Measurements from ENCODE around the gene JARID2. TPM values are rescaled to one million over a fixed set of nuclear protein-coding genes. Genes with fewer than 3 reads are reported as not detected.

The JARID2 gene
- total RNA-seq, 2 experiments from 2014 or later, result 25.4 to 25.5 TPM

- H3K4me3 Mint-ChIP-seq, result no peak overlapping the region
- TF ChIP-seq CTCF (IDR thresholded peaks at IDR 0.05), result no peak
- no peak for ATAC-seq
Measured at GRCh38 chr6:15553031-15553430, 307.2 kb downstream of the JARID2 start.

DNA sequence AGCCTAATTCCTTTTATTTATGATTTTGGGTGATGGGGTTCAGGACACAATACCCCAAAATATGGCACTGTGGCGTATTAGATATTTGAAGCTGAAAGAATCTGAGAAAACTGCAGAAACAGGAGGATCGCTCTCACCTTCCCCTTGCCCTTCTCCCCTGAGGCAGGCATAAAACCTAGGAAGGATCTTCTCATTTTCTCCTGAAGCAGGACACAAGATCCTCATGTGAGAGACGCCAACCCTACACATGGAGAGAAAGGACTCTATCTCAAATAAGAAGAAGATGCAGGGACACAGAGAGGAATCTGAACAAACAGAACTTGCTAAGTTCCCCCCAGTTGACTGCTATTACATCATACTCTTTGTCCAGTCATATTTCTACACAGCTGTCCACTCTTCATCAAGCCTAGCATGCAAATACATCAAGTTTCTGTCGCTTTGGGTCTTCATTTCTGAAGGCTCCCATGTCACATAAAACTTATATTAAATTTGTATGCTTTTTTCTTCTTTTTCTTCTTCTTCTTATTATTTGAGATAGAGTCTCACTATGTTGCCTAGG is 307.9 kb downstream of the JARID2 start:
- Mint-ChIP-seq H3K4me3 (no peak overlapping the region), H3K9me3 (no peaks in the 10 kb centered on the region), H3K27me3 (no peaks in the 10 kb centered on the region), H3K36me3 (ENCODE audit: low read depth) (peaks cover 3% of the 10 kb centered on the region), H3K27ac (no peak overlapping the region), H3K4me1 (ENCODE audit: low read depth) (peaks cover 15% of the 10 kb centered on the region)
- intact Hi-C loops (cut with micrococcal nuclease), result no loop called here
- POLR2A ChIA-PET, result no interaction called here
- no peak for DNase-seq
- CTCF ChIA-PET, result interaction anchor here (0.8 kb wide), 2 partner anchors 19 to 71 kb away, joined by 3 read pairs; no protein-coding TSS in a partner anchor
- no peak for ATAC-seq
- no peak for TF ChIP-seq CTCF (IDR thresholded peaks at IDR 0.05)

More at GRCh38 chr6:15553031-15553430, 307.2 kb downstream of the JARID2 start:
- Mint-ChIP-seq H3K4me1 (ENCODE audit: low read depth) (peaks cover 15% of the 10 kb centered on the region), H3K27ac (no peak overlapping the region), H3K36me3 (ENCODE audit: low read depth) (peaks cover 3% of the 10 kb centered on the region), H3K27me3 (no peaks in the 10 kb centered on the region), H3K9me3 (no peaks in the 10 kb centered on the region)
- no peak for DNase-seq
- POLR2A ChIA-PET, result no interaction called here
- intact Hi-C loops (cut with micrococcal nuclease), result no loop called here
- CTCF ChIA-PET, result interaction anchor here (0.8 kb wide), 1 partner anchor 19 kb away, joined by 3 read pairs; no protein-coding TSS in a partner anchor

DNA sequence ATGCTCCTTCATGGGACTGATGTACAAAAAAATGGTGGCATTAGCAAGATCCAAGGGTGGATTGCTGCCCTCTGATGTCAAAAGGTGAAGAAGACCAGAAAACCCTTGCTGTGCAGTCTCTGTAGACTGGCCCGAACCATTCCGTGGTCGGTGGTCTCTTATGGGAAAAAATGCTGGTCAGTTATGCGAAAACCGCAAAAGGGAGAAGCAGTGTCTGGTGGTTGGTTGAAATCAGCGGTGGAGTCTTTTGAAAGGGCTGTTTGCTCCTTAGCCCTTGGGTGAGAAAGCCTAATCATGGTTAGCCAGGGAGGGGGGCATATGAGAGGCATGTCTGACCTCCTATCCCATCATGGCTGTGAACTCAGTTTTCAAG is 308.8 kb downstream of the JARID2 start:
- peaks cover 15% of the 10 kb centered on the region for H3K4me1 Mint-ChIP-seq (ENCODE audit: low read depth)
- H3K36me3 Mint-ChIP-seq (ENCODE audit: low read depth), result peaks cover 3% of the 10 kb centered on the region
- H3K4me3 Mint-ChIP-seq, result no peak overlapping the region
- no peak overlapping the region for H3K27ac Mint-ChIP-seq
- no peak for TF ChIP-seq CTCF (IDR thresholded peaks at IDR 0.05)
- DNase-seq (no peak), ATAC-seq (no peak)
- no peaks in the 10 kb centered on the region for H3K9me3 Mint-ChIP-seq
- ChIA-PET CTCF (interaction anchor here (0.8 kb wide), 1 partner anchor 70 kb away, joined by 3 read pairs; no protein-coding TSS in a partner anchor), POLR2A (no interaction called here)
- intact Hi-C loops (cut with micrococcal nuclease), result no loop called here
- no peaks in the 10 kb centered on the region for H3K27me3 Mint-ChIP-seq

GRCh38 chr6:15555101-15556038 is 309.5 kb downstream of the JARID2 start:
- no peak overlapping the region for H3K27ac Mint-ChIP-seq
- intact Hi-C loops (cut with micrococcal nuclease), result no loop called here
- POLR2A ChIA-PET, result no interaction called here
- no peaks in the 10 kb centered on the region for H3K9me3 Mint-ChIP-seq
- H3K4me3 Mint-ChIP-seq, result no peak overlapping the region
- TF ChIP-seq CTCF (IDR thresholded peaks at IDR 0.05), result no peak
- H3K27me3 Mint-ChIP-seq, result no peaks in the 10 kb centered on the region
- peaks cover 15% of the 10 kb centered on the region for H3K4me1 Mint-ChIP-seq (ENCODE audit: low read depth)
- CTCF ChIA-PET, result no interaction called here
- peaks cover 3% of the 10 kb centered on the region for H3K36me3 Mint-ChIP-seq (ENCODE audit: low read depth)
- DNase-seq, result no peak
- ATAC-seq, result no peak

DNA sequence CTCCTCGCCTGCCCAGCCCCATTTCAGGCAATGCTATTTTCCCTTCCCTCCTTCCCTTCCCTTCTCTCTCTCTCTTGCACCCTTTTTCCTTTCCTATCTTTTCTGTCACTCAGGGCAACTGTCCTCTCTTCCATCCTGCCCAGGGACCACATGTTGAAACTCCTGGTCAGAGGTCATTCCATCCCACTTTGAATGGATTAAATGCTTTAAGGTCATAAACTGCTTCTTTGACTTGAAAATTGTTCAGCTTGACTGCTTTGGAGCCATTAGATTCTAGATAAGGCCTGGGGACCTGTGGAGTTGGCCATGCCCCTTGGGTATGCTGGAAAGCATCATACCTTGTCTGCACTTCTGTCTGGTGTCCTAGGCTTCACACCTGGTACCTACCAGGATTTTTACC is 310.8 kb downstream of the JARID2 start:
- H3K27me3 Mint-ChIP-seq, result no peaks in the 10 kb centered on the region
- no peak for TF ChIP-seq CTCF (IDR thresholded peaks at IDR 0.05)
- intact Hi-C loops (cut with micrococcal nuclease), result no loop called here
- CTCF ChIA-PET, result no interaction called here
- no peak overlapping the region for H3K4me3 Mint-ChIP-seq
- no peak for DNase-seq
- ATAC-seq, result no peak
- peaks cover 3% of the 10 kb centered on the region for H3K36me3 Mint-ChIP-seq (ENCODE audit: low read depth)
- H3K9me3 Mint-ChIP-seq, result no peaks in the 10 kb centered on the region
- no peak overlapping the region for H3K27ac Mint-ChIP-seq
- POLR2A ChIA-PET, result no interaction called here
- peaks cover 10% of the 10 kb centered on the region for H3K4me1 Mint-ChIP-seq (ENCODE audit: low read depth)
